T1000 (cell line): Measurements from ENCODE around the gene NOLC1.

ENCODE experiments used
- DNase-seq: peaks from one replicate; lab custom pipeline; 2025; ENCODE audit warnings: mixed read lengths; lab: John Stamatoyannopoulos, UW

Gene NOLC1

GRCh38 chr10:102208311-102209035, 56.3 kb downstream of the NOLC1 start:
- no peak for DNase-seq

- no peak for DNase-seq
These were observed 59.6 kb downstream of the NOLC1 start for GRCh38 chr10:102211615-102212299.
